GM12801 (cell line): ENCODE measurements around the gene CA5A.

Source experiments
- TF ChIP-seq, protein P1 (sequence below): IDR thresholded peaks from one replicate; pipeline ENCODE4 v1.5.1; 2011; ENCODE audit warnings: control low read depth; ENCODE audit not compliant: insufficient read length; ENCODE audit errors: extremely low read depth

The CA5A gene

DNA sequence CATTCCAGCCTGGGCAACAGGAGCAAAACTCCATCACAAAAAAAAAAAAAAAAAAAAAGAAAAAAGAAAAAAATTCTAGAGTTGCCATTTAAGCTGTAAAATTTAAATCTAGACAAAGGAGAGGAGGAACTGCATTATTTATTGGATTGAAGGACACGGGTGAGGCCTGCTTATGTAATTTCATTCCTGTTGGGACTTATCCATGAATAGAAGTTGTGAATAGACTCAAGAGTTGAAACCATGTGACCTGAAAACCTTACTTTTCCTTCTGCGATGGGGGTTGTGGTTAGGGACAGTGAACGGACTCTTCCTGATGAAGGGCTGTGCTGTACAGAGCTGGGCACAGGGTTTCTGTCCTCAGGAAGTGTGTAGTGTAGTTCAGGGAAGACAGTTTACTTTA, 37.4 kb upstream of the CA5A start:
- TF ChIP-seq, protein P1, sequence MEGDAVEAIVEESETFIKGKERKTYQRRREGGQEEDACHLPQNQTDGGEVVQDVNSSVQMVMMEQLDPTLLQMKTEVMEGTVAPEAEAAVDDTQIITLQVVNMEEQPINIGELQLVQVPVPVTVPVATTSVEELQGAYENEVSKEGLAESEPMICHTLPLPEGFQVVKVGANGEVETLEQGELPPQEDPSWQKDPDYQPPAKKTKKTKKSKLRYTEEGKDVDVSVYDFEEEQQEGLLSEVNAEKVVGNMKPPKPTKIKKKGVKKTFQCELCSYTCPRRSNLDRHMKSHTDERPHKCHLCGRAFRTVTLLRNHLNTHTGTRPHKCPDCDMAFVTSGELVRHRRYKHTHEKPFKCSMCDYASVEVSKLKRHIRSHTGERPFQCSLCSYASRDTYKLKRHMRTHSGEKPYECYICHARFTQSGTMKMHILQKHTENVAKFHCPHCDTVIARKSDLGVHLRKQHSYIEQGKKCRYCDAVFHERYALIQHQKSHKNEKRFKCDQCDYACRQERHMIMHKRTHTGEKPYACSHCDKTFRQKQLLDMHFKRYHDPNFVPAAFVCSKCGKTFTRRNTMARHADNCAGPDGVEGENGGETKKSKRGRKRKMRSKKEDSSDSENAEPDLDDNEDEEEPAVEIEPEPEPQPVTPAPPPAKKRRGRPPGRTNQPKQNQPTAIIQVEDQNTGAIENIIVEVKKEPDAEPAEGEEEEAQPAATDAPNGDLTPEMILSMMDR: no peak

DNA sequence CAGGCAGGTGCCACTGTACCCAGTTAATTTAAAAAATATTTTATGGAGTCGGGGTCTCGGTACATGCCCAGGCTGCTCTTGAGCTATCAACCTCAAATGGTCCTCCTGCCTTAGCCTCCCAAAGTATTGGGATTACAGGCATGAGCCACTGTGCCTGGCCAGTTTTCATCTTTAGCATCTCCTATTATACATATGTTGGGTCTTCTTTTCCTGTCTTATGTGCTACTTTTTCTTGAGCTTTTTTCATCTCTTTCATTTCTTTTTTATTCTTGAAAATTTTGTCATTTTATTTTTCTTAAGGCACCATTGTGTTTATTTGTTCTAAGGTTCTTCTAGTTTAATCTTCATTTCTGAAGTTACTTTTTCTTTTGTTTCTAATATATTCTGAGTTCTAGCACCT, 35.6 kb upstream of the CA5A start:
- TF ChIP-seq, protein P1: no peak

- TF ChIP-seq, protein P1: no peak
Measured at GRCh38 chr16:87970186-87970585, 33.9 kb upstream of the CA5A start.

GRCh38 chr16:87968541-87968940, 32.2 kb upstream of the CA5A start:
- TF ChIP-seq, protein P1: no peak

DNA sequence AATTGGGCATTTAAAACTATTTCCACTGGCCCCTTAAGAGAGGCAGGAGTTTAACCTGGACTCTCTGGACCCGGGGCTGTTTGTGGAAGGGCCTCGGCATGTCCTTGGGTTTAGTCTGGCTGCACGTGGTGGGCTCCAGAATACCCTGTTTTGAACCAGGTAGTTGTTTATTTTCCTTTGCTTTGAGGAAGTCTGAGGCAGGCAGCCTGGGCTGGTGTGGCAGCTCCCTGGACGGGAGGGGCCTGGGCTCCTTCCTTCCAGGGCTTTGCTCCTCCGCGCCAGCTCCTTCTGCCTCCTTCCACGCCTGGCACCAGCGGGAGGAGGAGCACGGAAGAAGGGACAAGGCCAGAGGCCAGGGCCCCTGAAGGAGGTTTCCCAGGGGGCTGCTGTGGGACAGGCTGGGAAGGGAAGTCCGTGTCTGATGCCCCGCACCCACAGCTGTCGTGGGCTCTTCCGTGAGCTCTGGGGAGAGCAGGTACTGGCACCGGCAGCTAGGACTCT, 30.4 kb upstream of the CA5A start:
- TF ChIP-seq, protein P1: no peak

GRCh38 chr16:87966064-87966645, 29.8 kb upstream of the CA5A start:
- TF ChIP-seq, protein P1: no peak

DNA sequence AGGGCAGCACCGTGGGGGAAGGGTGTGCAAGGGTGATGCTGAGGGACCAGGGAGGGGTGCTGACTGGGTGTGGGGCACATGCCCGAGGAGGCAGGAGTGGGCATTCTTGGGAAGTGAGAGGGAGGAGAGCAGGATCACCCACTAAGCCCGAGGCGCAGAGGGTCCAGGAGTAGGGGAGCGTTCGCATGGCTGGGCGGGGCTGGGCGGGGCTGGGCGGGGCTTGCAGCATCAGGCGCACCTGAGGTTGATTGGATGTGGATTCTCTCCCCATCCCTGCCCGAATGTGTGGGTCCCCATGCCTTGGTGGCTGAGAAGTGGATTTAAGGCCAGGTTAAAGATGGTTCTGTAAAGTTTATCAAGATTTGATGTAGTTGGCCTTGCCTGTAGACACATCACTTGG, 29.1 kb upstream of the CA5A start:
- TF ChIP-seq, protein P1: no peak
